Effector memory CD8-positive, alpha-beta T cell (primary cell): ENCODE data around the gene TTLL9.

Experiments used
- ATAC-seq: fragments of 150-1000 bp; cut with Tn5 transposase; replicated peaks from 2 replicates; pipeline ENCODE4 v1.10.0; 2021; ENCODE audit warnings: mild to moderate bottlenecking, moderate library complexity
- DNase-seq, 3 experiments: peaks; one replicate each; pipeline ENCODE4 v3.0.0; 2021
- H3K27ac Mint-ChIP-seq, 2 donors: one replicate each; pipeline ENCODE4 v1.8.0; 2022; ENCODE audit warnings: mild to moderate bottlenecking in 2 of 2, mixed read lengths in 2 of 2, moderate library complexity in 2 of 2
- H3K27me3 Mint-ChIP-seq, 2 donors: one replicate each; pipeline ENCODE4 v1.8.0; 2022; ENCODE audit warnings: mixed read lengths in 2 of 2
- H3K36me3 Mint-ChIP-seq: one replicate; pipeline ENCODE4 v1.8.0; 2022; ENCODE audit warnings: mild to moderate bottlenecking, moderate library complexity, mixed read lengths; ENCODE audit not compliant: insufficient read depth
- H3K4me1 Mint-ChIP-seq, 2 donors: one replicate each; pipeline ENCODE4 v1.8.0; 2022; ENCODE audit warnings: low read depth in 2 of 2, mixed read lengths in 2 of 2
- H3K4me3 Mint-ChIP-seq, 2 donors: one replicate each; pipeline ENCODE4 v1.8.0; 2022; ENCODE audit warnings: mild to moderate bottlenecking in 2 of 2, mixed read lengths in 2 of 2, moderate library complexity in 2 of 2
- H3K9me3 Mint-ChIP-seq, 2 donors: one replicate each; pipeline ENCODE4 v1.8.0; 2022; ENCODE audit warnings: mixed read lengths in 2 of 2

The TTLL9 gene

DNA sequence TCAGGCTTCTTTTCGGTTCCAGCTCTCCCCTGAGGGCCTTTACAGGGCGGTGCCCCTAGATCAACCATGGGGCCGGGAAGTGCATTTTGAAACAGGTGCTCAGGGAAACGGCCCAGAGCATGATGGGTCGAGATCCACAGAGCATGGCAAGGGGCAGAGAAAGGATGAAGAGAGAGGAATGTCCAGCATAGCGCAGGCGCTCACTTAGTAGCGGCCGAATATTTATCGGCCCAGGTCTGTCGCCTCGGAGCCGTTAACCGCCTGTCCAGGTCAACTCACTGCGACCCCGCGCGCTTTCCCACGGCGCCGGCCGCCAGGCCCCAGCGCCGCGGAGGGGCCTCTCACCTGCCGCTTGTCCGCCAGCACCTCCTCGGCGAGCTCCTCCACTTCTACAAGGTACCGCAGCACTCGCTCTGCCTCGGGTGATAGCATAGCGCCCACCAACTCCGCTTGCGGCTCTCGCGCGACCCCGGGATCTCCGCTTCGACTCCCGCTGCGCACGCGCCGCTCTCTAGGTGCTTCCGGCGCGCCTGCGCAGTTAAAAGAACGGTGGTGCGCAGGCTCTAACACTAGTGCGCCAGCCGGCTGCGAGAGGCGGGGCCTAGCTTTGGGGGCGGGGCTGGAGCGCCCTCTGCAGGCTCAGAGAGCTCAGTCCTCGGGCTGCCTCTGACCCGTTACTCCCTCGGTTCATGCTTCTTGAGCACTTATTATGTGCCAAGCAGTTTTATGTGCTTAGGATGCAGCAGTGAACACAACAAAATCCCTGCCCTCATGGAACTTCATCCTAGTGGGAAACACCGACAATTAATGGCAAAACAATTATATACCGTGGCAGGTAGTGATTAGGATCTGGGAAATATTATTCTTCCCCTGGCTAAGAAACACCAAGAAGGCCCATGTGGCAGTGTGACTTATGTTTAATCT lies 81.4 kb downstream of the TTLL9 start, which contains the start of gene PDRG1:
Gene PDRG1, minus strand, starts transcription at position 517 of the 924 bp plus-strand sequence. Its CDS starts 85 bp downstream, at position 432.
- ATAC-seq (peak; percentile 96), DNase-seq (peak; percentile 97 to 99 (median 97))
- Mint-ChIP-seq H3K4me1 (peaks cover 18 to 30% of the 10 kb centered on the region in 2 donors), H3K4me3 (peak within 1 kb of the TSS; percentile 96 to 99), H3K9me3 (no peaks in the 10 kb centered on the region), H3K36me3 (peaks cover 30% of the 10 kb centered on the region), H3K27me3 (peaks cover 17 to 26% of the 10 kb centered on the region in 2 donors), H3K27ac (peak within 1 kb of the TSS; percentile 94 to 96)

- Mint-ChIP-seq H3K27me3 (peaks cover 21 to 32% of the 10 kb centered on the region in 2 donors), H3K4me3 (no peak overlapping the region), H3K36me3 (peaks cover 17% of the 10 kb centered on the region), H3K9me3 (no peaks in the 10 kb centered on the region), H3K4me1 (peaks cover 18 to 29% of the 10 kb centered on the region in 2 donors), H3K27ac (no peak overlapping the region)
- DNase-seq (no peak), ATAC-seq (no peak)
Measured at GRCh38 chr20:31953556-31954148, 83.2 kb downstream of the TTLL9 start.

DNA sequence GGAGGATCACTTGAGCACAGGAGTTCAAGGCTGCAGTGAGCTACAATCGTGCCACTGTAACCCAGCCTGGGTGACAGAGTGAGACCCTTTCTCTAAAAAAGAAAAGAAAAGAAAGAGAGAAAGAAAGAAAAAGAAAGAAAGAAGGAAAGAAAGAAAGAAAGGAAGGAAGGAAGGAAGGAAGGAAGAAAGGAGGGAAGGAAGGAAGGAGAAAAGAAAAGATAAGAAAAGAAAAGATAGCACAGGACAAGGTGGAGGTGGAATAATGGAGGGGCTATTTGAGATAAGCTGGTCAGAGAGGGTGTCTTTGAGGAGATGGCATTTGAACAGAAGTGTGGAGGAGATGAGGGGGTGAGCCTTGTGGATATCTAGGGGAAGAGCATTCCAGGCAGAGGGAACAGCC lies 84.1 kb downstream of the TTLL9 start:
- peaks cover 28 to 41% of the 10 kb centered on the region in 2 donors for H3K27me3 Mint-ChIP-seq
- no peaks in the 10 kb centered on the region for H3K9me3 Mint-ChIP-seq
- no peak overlapping the region for H3K4me3 Mint-ChIP-seq
- DNase-seq, result no peak
- peaks cover 16 to 23% of the 10 kb centered on the region in 2 donors for H3K4me1 Mint-ChIP-seq
- H3K27ac Mint-ChIP-seq, result no peak overlapping the region
- H3K36me3 Mint-ChIP-seq, result peaks cover 14% of the 10 kb centered on the region
- ATAC-seq, result no peak

GRCh38 chr20:31956556-31957526 lies 86.4 kb downstream of the TTLL9 start:
- peaks cover 45 to 56% of the 10 kb centered on the region in 2 donors for H3K27me3 Mint-ChIP-seq
- no peaks in the 10 kb centered on the region for H3K9me3 Mint-ChIP-seq
- H3K36me3 Mint-ChIP-seq, result peaks cover 3% of the 10 kb centered on the region
- ATAC-seq (no peak), DNase-seq (no peak)
- H3K4me3 Mint-ChIP-seq, result no peak overlapping the region
- H3K27ac Mint-ChIP-seq, result no peak overlapping the region
- peaks cover 4% of the 10 kb centered on the region in 2 donors for H3K4me1 Mint-ChIP-seq

DNA sequence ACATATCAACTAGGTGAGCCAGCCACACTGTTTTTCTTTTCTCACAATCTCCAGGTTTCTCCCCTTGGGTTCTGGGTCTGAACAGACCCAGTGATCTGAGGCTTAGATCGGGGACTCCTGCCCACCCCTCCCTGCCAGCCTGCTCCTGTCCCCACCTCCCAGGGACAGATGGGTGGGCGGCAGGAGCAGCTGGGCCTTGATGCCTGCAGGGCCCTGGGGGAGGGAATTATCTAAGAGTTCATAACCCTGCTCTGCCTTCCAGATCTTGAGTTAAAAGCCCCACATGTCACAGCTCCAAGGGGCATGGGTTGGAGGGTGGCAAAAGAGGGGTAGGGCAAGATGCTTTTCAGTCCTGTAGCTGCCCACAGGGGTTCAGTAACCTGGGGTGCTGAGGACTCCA lies 92.3 kb downstream of the TTLL9 start:
- Mint-ChIP-seq H3K27me3 (peaks cover 72 to 81% of the 10 kb centered on the region in 2 donors), H3K4me3 (no peak overlapping the region), H3K4me1 (no peaks in the 10 kb centered on the region), H3K36me3 (no peaks in the 10 kb centered on the region), H3K9me3 (no peaks in the 10 kb centered on the region), H3K27ac (no peak overlapping the region)
- no peak for ATAC-seq
- DNase-seq, result no peak

DNA sequence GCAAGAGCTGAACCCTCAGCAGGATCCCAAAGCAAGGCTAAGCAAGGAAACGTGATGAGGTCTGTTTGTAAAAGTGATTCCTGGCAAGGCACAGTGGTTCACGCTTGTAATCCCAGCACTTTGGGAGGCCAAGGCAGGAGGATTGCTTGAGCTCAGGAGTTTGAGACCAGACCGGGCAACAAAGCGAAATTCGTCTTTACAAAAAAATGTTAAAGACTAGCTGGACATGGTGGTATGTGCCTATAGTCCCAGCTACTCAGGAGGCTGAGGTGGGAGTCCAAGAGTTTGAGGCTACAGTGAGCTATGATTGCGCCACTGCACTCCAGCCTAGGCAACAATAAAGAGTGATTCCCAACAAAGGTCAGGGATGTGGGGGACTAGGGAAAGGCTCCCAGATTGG lies 93.5 kb downstream of the TTLL9 start:
- ATAC-seq, result no peak
- peaks cover 2 to 4% of the 10 kb centered on the region in 2 donors for H3K4me1 Mint-ChIP-seq
- H3K27me3 Mint-ChIP-seq, result peaks cover 76 to 85% of the 10 kb centered on the region in 2 donors
- H3K27ac Mint-ChIP-seq, result no peak overlapping the region
- no peak overlapping the region for H3K4me3 Mint-ChIP-seq
- no peaks in the 10 kb centered on the region for H3K9me3 Mint-ChIP-seq
- H3K36me3 Mint-ChIP-seq, result peaks cover 4% of the 10 kb centered on the region
- no peak for DNase-seq

DNA sequence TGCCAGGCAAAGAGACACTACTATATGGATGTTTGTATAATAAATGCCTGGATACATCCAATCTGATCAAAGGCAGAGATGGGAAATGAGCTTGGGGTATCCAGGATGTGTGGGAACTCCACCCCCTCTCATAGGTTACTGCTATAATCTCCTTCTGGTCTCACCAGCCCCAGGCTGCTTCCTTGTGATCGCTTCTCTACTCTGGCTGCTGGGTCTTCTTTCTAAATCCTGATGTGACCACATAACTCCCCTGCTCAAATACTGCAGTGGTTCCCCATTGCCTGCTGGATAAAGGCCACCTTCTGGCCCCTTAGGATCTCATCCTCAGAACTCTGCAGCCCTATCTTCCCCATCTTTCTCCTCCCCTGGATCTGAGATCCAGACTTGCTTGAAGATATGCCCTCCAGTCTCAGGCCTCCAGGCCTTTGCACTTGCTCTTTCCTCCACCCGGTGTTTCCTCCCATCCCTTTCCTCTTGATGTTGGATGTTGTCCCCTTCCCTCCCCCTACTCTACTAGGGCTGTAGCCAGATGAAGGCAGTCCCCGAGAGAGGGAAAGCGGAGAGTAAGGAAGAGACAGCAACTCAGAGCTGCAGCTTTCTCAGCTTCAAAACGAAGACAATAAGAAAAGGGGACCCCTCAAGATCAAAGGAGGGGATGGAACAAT lies 96.7 kb downstream of the TTLL9 start:
- Mint-ChIP-seq H3K9me3 (no peaks in the 10 kb centered on the region), H3K27ac (no peak overlapping the region), H3K27me3 (peaks cover 74 to 92% of the 10 kb centered on the region in 2 donors), H3K4me1 (peaks cover 2 to 4% of the 10 kb centered on the region in 2 donors), H3K4me3 (peak overlapping the region; percentile 16 to 33), H3K36me3 (peaks cover 4% of the 10 kb centered on the region)
- DNase-seq (no peak), ATAC-seq (no peak)

DNA sequence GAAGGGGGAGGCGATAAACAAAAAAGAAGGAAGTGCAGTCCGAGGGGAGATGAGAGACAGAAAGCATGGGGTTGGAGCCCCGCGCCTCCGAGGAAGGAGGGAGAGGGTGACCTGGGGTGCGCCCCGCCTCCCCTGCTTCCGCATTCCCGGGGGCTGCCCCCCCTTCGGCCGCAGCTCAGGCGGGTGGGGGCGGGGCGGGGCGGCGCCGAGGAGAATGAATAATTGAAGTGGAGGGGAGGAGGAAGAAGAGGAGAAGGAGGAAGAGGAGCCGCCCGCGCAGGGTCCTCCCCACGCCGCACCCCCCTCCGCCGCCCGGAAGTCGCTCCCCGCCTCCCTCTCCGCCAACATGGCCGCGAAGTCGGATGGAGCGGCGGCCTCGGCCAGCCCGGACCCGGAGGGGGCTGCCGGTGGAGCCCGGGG lies 97.4 kb downstream of the TTLL9 start, which contains the start of gene XKR7:
Gene XKR7, plus strand, starts transcription at position 322 of the 420 bp plus-strand sequence. Its CDS starts 25 bp downstream, at position 347.
- DNase-seq (no peak), ATAC-seq (peak; percentile 15)
- H3K27me3 Mint-ChIP-seq, result peaks cover 73 to 92% of the 10 kb centered on the region in 2 donors
- peaks cover 2 to 4% of the 10 kb centered on the region in 2 donors for H3K4me1 Mint-ChIP-seq
- H3K4me3 Mint-ChIP-seq, result peak within 1 kb of the TSS; percentile 67 to 76
- no peak within 1 kb of the TSS for H3K27ac Mint-ChIP-seq
- peaks cover 4% of the 10 kb centered on the region for H3K36me3 Mint-ChIP-seq
- H3K9me3 Mint-ChIP-seq, result no peaks in the 10 kb centered on the region

DNA sequence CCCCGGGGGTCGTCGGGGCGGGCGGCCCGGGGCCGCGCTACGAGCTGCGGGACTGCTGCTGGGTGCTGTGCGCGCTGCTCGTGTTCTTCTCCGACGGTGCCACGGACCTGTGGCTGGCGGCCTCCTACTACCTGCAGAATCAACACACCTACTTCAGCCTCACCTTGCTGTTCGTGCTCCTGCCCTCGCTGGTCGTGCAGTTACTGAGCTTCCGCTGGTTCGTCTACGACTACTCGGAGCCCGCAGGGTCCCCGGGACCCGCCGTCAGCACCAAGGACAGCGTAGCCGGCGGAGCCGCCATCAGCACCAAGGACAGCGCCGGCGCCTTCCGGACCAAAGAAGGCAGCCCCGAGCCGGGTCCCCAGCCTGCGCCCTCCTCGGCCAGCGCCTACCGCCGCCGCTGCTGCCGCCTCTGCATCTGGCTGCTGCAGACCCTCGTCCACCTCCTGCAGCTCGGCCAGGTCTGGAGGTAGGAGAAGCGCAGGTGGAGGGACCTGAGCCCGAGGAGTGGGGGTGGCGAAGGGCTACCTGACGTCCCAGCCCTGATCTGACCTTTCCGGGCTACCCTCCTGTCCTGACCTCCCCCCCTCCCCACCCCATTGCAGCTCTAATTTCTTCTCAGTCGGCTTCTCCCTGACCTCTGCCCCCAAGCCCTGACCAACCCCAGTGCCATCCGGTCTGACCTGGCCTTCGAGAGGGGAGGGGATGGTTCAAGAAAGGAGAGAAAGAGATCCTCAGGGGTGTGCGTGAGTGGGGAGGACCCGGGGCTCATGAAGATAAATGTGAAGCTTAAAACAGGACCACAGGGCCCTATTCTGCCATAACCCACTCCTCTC lies 98.1 kb downstream of the TTLL9 start:
- Mint-ChIP-seq H3K4me3 (peak overlapping the region; percentile 67 to 76), H3K9me3 (no peaks in the 10 kb centered on the region), H3K4me1 (peaks cover 2 to 4% of the 10 kb centered on the region in 2 donors), H3K36me3 (peaks cover 4% of the 10 kb centered on the region), H3K27me3 (peaks cover 77 to 97% of the 10 kb centered on the region in 2 donors), H3K27ac (no peak overlapping the region)
- ATAC-seq (peak; percentile 99), DNase-seq (peak; percentile 83 to 89 (median 88))

DNA sequence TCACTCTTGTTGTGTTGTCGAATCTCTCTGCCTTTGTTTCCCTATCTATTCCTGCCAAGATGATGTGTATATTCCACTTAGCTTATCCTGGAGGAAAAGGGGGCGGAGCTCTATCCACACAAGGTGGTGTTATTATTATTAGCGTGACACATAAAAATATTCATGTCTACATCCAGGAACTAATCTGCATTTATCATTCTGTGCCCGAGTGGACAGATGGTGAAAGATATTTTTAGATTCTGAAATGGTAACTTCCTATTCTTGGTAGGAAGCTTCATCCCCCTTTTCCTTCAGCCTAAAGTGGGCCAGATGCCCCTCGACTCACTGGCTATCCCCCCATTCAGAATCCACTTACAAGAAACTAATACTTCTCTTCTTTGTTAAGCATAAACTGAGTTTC lies 99.6 kb downstream of the TTLL9 start:
- H3K9me3 Mint-ChIP-seq, result no peaks in the 10 kb centered on the region
- H3K4me1 Mint-ChIP-seq, result peaks cover 2 to 4% of the 10 kb centered on the region in 2 donors
- DNase-seq (no peak), ATAC-seq (no peak)
- peaks cover 81 to 97% of the 10 kb centered on the region in 2 donors for H3K27me3 Mint-ChIP-seq
- no peak overlapping the region for H3K27ac Mint-ChIP-seq
- no peak overlapping the region for H3K4me3 Mint-ChIP-seq
- peaks cover 4% of the 10 kb centered on the region for H3K36me3 Mint-ChIP-seq

GRCh38 chr20:31972471-31973021 lies 102.1 kb downstream of the TTLL9 start:
- Mint-ChIP-seq H3K27ac (no peak overlapping the region), H3K27me3 (peaks cover 75 to 94% of the 10 kb centered on the region in 2 donors), H3K4me3 (no peak overlapping the region), H3K36me3 (peaks cover 4% of the 10 kb centered on the region), H3K4me1 (peaks cover 2 to 4% of the 10 kb centered on the region in 2 donors), H3K9me3 (no peaks in the 10 kb centered on the region)
- no peak for DNase-seq
- no peak for ATAC-seq
